Measurements from ENCODE around the gene GJB5.

- TF ChIP-seq CTCF (IDR thresholded peaks at IDR 0.05) (no peak), POLR2AphosphoS5 (IDR thresholded peaks at IDR 0.05; ENCODE audit: low read depth, low read length) (no peak), REST (IDR thresholded peaks at IDR 0.05; ENCODE audit: insufficient read depth in 1 of 2, low read depth in 2 of 2, low read length in 1 of 2) (no peak)
Observed at GRCh38 chr1:34779005-34779404, 24.2 kb downstream of the GJB5 start.
